Neural crest cell (in vitro differentiated cells): ENCODE measurements around the gene TMEM59L. TPM values are rescaled to one million over a fixed set of nuclear protein-coding genes. Genes with fewer than 3 reads are reported as not detected.
A peak's percentile ranks its signal among the peaks of the same experiment; 100 is the strongest.

Source experiments
- DNase-seq: peaks from one replicate; pipeline ENCODE4 v3.0.0; 2021; ENCODE audit warnings: low read depth, mixed read lengths, low spot score
- H3K27ac Mint-ChIP-seq: one replicate; pipeline ENCODE4 v1.8.0; 2021; ENCODE audit warnings: mild to moderate bottlenecking, mixed read lengths; ENCODE audit not compliant: unreplicated experiment
- H3K27me3 Mint-ChIP-seq: 2 replicates; pipeline ENCODE4 v1.8.0; 2021; ENCODE audit warnings: low read depth, mild to moderate bottlenecking, mixed read lengths
- H3K36me3 Mint-ChIP-seq: 2 replicates; pipeline ENCODE4 v1.8.0; 2021; ENCODE audit warnings: low read depth, mild to moderate bottlenecking, mixed read lengths
- H3K4me1 Mint-ChIP-seq: 2 replicates; pipeline ENCODE4 v1.8.0; 2021; ENCODE audit warnings: mixed read lengths
- H3K4me3 Mint-ChIP-seq: one replicate; pipeline ENCODE4 v1.8.0; 2021; ENCODE audit warnings: mild to moderate bottlenecking, mixed read lengths
- H3K9me3 Mint-ChIP-seq: 2 replicates; pipeline ENCODE4 v1.8.0; 2021; ENCODE audit warnings: mixed read lengths
- CTCF ChIP-seq: fragments of 200-600 bp; sonication (generic); conservative IDR thresholded peaks from 2 replicates; pipeline ENCODE4 v1.5.0; 2021; ENCODE audit warnings: antibody characterized with exemption, mild to moderate bottlenecking
- total RNA-seq: library from RNA; stranded (reverse); gene quantifications from 2 replicates; pipeline ENCODE4 v1.2.1, GENCODE V29; 2021

The TMEM59L gene
- total RNA-seq, 1 donor from 2014 or later, result 6.4 TPM

DNA sequence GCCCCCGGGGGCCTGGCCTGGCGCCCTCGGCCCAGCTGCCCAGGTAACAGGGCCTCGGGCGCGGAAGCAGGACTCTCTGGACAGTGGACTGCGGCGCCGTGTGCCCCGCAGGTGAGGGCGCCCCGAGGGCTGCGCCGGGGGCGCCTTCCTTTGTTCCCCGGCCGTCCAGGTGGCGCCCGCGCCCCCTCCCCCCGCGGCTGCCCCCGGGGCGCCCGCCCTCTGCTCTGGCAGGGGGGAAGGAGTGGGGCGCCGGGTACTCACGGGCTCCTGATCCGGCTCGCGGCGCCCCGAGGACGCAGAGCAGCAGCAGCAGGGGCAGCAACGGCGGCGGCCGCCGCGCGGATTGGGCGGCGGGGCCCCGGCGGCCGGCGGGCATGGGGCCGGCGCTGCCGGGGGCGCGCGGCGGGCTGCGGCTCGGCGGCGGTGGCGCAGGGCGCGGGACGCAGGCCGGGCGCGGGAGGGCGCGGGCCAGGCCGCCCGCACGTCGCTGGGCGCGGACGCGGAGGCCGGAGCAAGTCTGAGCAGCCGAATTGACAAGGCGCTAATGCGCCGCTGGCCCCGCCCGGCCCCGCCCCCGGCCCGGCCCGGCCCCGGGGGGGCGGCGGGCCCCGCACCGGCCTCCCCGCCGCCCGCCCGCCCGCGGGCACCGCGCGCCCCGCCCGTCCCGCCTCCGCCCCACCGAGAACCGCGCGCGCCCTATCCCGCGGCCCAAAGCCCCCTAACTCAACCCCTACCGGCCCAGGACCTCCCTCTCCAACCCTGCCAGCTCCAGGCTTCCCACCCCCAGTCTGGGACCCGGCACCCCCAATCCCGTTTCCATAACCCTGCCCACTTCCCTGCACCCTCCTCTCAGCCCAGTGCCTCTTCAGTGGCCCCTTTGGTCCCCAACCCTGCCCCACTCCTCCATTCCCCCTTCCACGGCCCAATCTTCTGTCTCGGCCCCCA, 6.1 kb upstream of the TMEM59L start, which contains the start of gene CRLF1:
Gene CRLF1, minus strand, starts transcription at position 519 of the 945 bp plus-strand sequence. Its CDS starts 143 bp downstream, at position 376.
- no peak for TF ChIP-seq CTCF
- Mint-ChIP-seq H3K4me3 (no peak within 1 kb of the TSS), H3K27ac (no peak within 1 kb of the TSS), H3K4me1 (peaks cover 27% of the 10 kb centered on the region), H3K27me3 (peaks cover 82% of the 10 kb centered on the region), H3K36me3 (no peaks in the 10 kb centered on the region), H3K9me3 (no peaks in the 10 kb centered on the region)
- DNase-seq, result no peak

DNA sequence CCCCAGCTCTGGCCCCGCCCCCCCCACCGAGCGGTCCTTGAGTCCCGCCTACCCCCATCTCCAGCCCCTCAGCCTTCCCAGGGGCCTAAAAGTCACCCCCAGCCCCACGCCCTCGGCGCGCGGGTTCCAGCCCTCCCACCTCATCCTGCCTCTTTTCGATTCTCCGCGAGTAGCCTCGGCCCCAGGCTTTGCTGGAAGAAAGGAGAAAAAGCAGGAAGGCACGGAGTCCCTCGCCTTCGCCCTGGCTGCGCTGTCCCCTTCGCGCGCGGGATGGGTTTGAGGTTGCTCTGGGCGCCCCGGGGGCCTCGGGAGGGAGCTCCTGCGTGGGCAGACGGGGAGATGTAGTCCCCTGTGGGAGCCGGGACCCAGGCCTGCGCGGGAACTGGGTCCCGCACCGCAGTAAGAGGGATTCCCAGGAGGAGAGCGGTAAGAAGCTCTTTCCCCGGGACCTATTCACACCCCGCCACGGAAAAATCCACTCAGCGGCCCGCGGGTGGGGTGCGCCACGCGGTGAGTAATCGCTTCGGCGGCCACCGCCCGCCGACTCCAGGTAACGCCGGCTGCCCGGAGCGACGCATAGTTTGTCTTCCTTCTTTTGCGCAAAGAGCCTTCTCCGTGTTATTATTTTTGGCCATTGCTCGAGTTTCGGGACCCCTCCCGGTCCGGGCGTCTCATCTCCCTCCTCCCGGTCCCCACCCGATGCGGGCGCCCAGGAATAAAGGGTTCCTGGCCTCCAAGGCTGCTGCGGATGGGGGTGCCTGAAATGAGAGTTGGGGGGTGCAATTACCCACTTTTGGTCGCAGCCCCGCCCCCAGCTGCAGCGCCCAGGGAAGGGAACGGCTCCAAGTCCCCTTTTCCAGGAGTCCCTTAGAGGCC, 5.2 kb upstream of the TMEM59L start:
- Mint-ChIP-seq H3K27me3 (peaks cover 82% of the 10 kb centered on the region), H3K36me3 (no peaks in the 10 kb centered on the region), H3K9me3 (no peaks in the 10 kb centered on the region), H3K4me3 (no peak overlapping the region), H3K4me1 (peaks cover 32% of the 10 kb centered on the region), H3K27ac (no peak overlapping the region)
- DNase-seq, result no peak
- TF ChIP-seq CTCF, result no peak

GRCh38 chr19:18608102-18608804, 4.4 kb upstream of the TMEM59L start:
- Mint-ChIP-seq H3K9me3 (no peaks in the 10 kb centered on the region), H3K36me3 (no peaks in the 10 kb centered on the region), H3K4me1 (peaks cover 29% of the 10 kb centered on the region), H3K27me3 (peaks cover 79% of the 10 kb centered on the region), H3K27ac (no peak overlapping the region), H3K4me3 (no peak overlapping the region)
- DNase-seq, result no peak
- no peak for TF ChIP-seq CTCF

DNA sequence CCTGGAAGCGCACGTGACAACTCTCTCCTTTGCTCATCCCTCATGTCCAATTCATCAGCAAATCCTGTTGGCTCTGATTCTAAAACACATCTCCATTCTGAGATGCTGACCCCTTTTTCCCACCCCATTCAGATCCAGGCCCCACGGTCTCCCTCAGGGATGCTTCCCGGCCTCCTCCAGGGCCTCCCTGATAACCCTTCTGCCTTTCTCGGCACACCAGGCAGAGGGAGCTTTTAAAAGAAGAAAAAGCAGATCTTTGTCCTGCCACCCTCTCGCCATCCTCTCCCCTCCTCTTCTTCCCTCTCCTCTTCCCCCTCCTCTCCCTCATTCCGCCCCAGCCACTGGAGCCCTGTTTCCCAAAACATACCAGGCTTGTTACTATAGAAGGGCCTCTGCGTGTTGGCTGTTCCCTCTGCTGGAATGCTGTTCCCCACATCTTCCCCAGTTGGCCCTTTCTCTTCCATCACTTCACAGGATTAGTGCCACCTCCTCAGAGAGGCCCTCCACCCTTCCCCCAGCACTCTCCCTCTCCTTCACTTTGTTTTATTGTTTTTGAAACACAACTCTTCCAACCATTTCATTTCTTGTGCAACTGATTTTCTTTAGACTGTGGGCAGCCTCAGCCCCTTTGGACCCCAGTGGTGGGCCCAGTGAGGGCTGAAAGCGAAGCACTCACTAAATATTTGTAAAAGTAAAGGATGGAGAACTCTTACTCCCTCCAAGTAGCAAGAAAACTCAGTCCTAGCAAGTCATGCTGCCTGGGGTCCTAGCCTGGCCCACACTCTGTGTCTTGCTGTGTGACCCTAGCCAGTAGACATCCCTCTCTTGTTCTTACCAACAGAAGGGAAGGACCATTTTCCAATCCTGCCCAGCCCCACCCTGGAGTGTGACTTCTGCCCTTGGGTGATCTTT, 3.6 kb upstream of the TMEM59L start:
- Mint-ChIP-seq H3K36me3 (no peaks in the 10 kb centered on the region), H3K4me3 (peak overlapping the region; percentile 27), H3K27ac (no peak overlapping the region)

More for the DNA sequence above, 3.6 kb upstream of the TMEM59L start:
- TF ChIP-seq CTCF, result no peak
- peaks cover 27% of the 10 kb centered on the region for H3K4me1 Mint-ChIP-seq
- no peaks in the 10 kb centered on the region for H3K9me3 Mint-ChIP-seq
- H3K27me3 Mint-ChIP-seq, result peaks cover 83% of the 10 kb centered on the region
- no peak for DNase-seq
